ENCODE measurements around the gene AHNAK.
"Not testable (repeated sequence)": the region's sequence is repeated elsewhere in the genome, so short reads cannot be mapped to it uniquely, and the experiment has no call there.

The AHNAK gene

GRCh38 chr11:62390722-62391121 is 155.9 kb downstream of the AHNAK start:
- DNase-seq (ENCODE audit: low read depth in 2 of 2): no peak

- no peak for DNase-seq (ENCODE audit: low read depth in 2 of 2)
These were observed 156.4 kb downstream of the AHNAK start for GRCh38 chr11:62390237-62390636.

- DNase-seq (ENCODE audit: low read depth in 2 of 2): no peak
These were observed 157.6 kb downstream of the AHNAK start for GRCh38 chr11:62388999-62389398.

- DNase-seq (ENCODE audit: low read depth in 2 of 2): no peak
These were observed 159.2 kb downstream of the AHNAK start for GRCh38 chr11:62387381-62387780.

GRCh38 chr11:62386083-62386482 is 160.5 kb downstream of the AHNAK start:
- not testable (repeated sequence) for DNase-seq (ENCODE audit: low read depth in 2 of 2)

GRCh38 chr11:62383822-62384221 is 162.8 kb downstream of the AHNAK start:
- no peak for DNase-seq (ENCODE audit: low read depth in 2 of 2)
